ENCODE results near the gene KDM4B.
"Not testable (repeated sequence)": the region's sequence is repeated elsewhere in the genome, so short reads cannot be mapped to it uniquely, and the experiment has no call there.

Gene KDM4B

GRCh38 chr19:5194641-5195040 lies 225.7 kb downstream of the KDM4B start:
- no peaks in the 10 kb centered on the region for H3K9me3 ChIP-seq (ENCODE audit: control insufficient read depth, low read length)
- no peak overlapping the region for H3K27ac ChIP-seq (ENCODE audit: insufficient read depth, low read length, poor library complexity, severe bottlenecking)

GRCh38 chr19:5195587-5195986 lies 226.7 kb downstream of the KDM4B start:
- not testable (repeated sequence) for H3K36me3 ChIP-seq (ENCODE audit: control insufficient read depth, insufficient read depth, low read length); H3K9me3 ChIP-seq (ENCODE audit: control insufficient read depth, low read length); H3K4me1 ChIP-seq (ENCODE audit: control insufficient read depth, insufficient read depth, low read length, poor library complexity, severe bottlenecking); DNase-seq; H3K4me3 ChIP-seq (ENCODE audit: insufficient read depth, low read depth, low read length, poor library complexity, severe bottlenecking); H3K27me3 ChIP-seq (replicated peaks; ENCODE audit: control insufficient read depth, insufficient read depth, low read length, poor library complexity, severe bottlenecking); H3K27ac ChIP-seq (ENCODE audit: insufficient read depth, low read length, poor library complexity, severe bottlenecking)

More at GRCh38 chr19:5194641-5195040, 225.7 kb downstream of the KDM4B start:
- no peak for DNase-seq
- H3K27me3 ChIP-seq (replicated peaks; ENCODE audit: control insufficient read depth, insufficient read depth, low read length, poor library complexity, severe bottlenecking): no peaks in the 10 kb centered on the region
- H3K4me3 ChIP-seq (ENCODE audit: insufficient read depth, low read depth, low read length, poor library complexity, severe bottlenecking): no peak overlapping the region
- no peaks in the 10 kb centered on the region for H3K4me1 ChIP-seq (ENCODE audit: control insufficient read depth, insufficient read depth, low read length, poor library complexity, severe bottlenecking)
- no peaks in the 10 kb centered on the region for H3K36me3 ChIP-seq (ENCODE audit: control insufficient read depth, insufficient read depth, low read length)

GRCh38 chr19:5196832-5197231 lies 227.9 kb downstream of the KDM4B start:
- H3K4me1 ChIP-seq (ENCODE audit: control insufficient read depth, insufficient read depth, low read length, poor library complexity, severe bottlenecking): no peaks in the 10 kb centered on the region
- H3K9me3 ChIP-seq (ENCODE audit: control insufficient read depth, low read length): no peaks in the 10 kb centered on the region
- H3K4me3 ChIP-seq (ENCODE audit: insufficient read depth, low read depth, low read length, poor library complexity, severe bottlenecking): no peak overlapping the region

GRCh38 chr19:5200844-5201243 lies 231.9 kb downstream of the KDM4B start:
- Histone ChIP-seq H3K27me3 (replicated peaks; ENCODE audit: control insufficient read depth, insufficient read depth, low read length, poor library complexity, severe bottlenecking) (no peaks in the 10 kb centered on the region), H3K27ac (ENCODE audit: insufficient read depth, low read length, poor library complexity, severe bottlenecking) (no peak overlapping the region), H3K9me3 (ENCODE audit: control insufficient read depth, low read length) (no peaks in the 10 kb centered on the region), H3K36me3 (ENCODE audit: control insufficient read depth, insufficient read depth, low read length) (no peaks in the 10 kb centered on the region), H3K4me3 (ENCODE audit: insufficient read depth, low read depth, low read length, poor library complexity, severe bottlenecking) (no peak overlapping the region), H3K4me1 (ENCODE audit: control insufficient read depth, insufficient read depth, low read length, poor library complexity, severe bottlenecking) (no peaks in the 10 kb centered on the region)
- no peak for DNase-seq

More at GRCh38 chr19:5196832-5197231, 227.9 kb downstream of the KDM4B start:
- Histone ChIP-seq H3K27me3 (replicated peaks; ENCODE audit: control insufficient read depth, insufficient read depth, low read length, poor library complexity, severe bottlenecking) (no peaks in the 10 kb centered on the region), H3K36me3 (ENCODE audit: control insufficient read depth, insufficient read depth, low read length) (no peaks in the 10 kb centered on the region), H3K27ac (ENCODE audit: insufficient read depth, low read length, poor library complexity, severe bottlenecking) (no peak overlapping the region)
- DNase-seq: no peak

GRCh38 chr19:5202553-5202952 lies 233.6 kb downstream of the KDM4B start:
- Histone ChIP-seq H3K4me3 (ENCODE audit: insufficient read depth, low read depth, low read length, poor library complexity, severe bottlenecking) (no peak overlapping the region), H3K9me3 (ENCODE audit: control insufficient read depth, low read length) (no peaks in the 10 kb centered on the region), H3K27me3 (replicated peaks; ENCODE audit: control insufficient read depth, insufficient read depth, low read length, poor library complexity, severe bottlenecking) (no peaks in the 10 kb centered on the region), H3K4me1 (ENCODE audit: control insufficient read depth, insufficient read depth, low read length, poor library complexity, severe bottlenecking) (no peaks in the 10 kb centered on the region), H3K36me3 (ENCODE audit: control insufficient read depth, insufficient read depth, low read length) (no peaks in the 10 kb centered on the region), H3K27ac (ENCODE audit: insufficient read depth, low read length, poor library complexity, severe bottlenecking) (no peak overlapping the region)
- no peak for DNase-seq

Measured in effector memory CD4-positive, alpha-beta T cell (primary cell).